ENCODE data around the gene CTNND2. TPM values are rescaled to one million over a fixed set of nuclear protein-coding genes. Genes with fewer than 3 reads are reported as not detected.

Gene CTNND2
- total RNA-seq, 3 donors from 2014 or later (not counting 1 experiment from before 2014, with no cell fraction given), result not detected

DNA sequence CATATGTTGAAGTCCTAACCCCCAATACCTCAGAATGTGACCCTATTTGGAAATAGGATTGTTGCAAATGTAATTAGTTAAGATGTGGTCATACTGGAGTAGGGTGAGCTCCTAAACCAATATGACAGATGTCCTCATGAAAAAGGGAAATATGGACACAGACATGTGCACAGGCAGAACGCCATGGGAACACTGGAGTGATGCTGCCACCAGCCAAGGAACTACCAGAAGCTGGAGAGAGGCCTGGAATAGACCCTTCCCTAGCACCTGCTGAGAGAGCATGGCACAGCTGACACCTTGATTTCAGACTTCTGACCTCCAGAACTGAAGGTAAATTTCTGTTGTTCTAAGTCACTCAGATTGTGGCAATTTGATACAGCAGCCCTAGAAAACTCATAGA is 110.8 kb downstream of the CTNND2 start:
- WGBS (ENCODE audit: insufficient coverage), result 68% methylated on average over 1 of the region's 1 CpG
- intact Hi-C loops (cut with micrococcal nuclease), result no loop called here
- no peaks in the 10 kb centered on the region for H3K4me1 Mint-ChIP-seq
- Histone ChIP-seq H3K4me3 (ENCODE audit: low read length) (no peak overlapping the region), H3K27ac (ENCODE audit: low read length) (no peak overlapping the region), H3K9me3 (ENCODE audit: control insufficient read depth, insufficient read depth, low read length) (no peaks in the 10 kb centered on the region), H3K36me3 (ENCODE audit: control insufficient read depth, insufficient read depth, low read length) (no peaks in the 10 kb centered on the region), H3K27me3 (ENCODE audit: control insufficient read depth, insufficient read depth, low read length) (no peaks in the 10 kb centered on the region), H3K4me1 (ENCODE audit: control insufficient read depth, insufficient read depth, low read length) (no peaks in the 10 kb centered on the region)
- peaks cover 0 to 6% of the 10 kb centered on the region in 2 donors for H3K27me3 Mint-ChIP-seq (ENCODE audit: low read depth in 2 of 2)
- ATAC-seq (no peak), DNase-seq (no peak)
- no peaks in the 10 kb centered on the region for H3K36me3 Mint-ChIP-seq
- peaks cover 0 to 2% of the 10 kb centered on the region in 2 donors for H3K9me3 Mint-ChIP-seq
- TF ChIP-seq, protein P1, sequence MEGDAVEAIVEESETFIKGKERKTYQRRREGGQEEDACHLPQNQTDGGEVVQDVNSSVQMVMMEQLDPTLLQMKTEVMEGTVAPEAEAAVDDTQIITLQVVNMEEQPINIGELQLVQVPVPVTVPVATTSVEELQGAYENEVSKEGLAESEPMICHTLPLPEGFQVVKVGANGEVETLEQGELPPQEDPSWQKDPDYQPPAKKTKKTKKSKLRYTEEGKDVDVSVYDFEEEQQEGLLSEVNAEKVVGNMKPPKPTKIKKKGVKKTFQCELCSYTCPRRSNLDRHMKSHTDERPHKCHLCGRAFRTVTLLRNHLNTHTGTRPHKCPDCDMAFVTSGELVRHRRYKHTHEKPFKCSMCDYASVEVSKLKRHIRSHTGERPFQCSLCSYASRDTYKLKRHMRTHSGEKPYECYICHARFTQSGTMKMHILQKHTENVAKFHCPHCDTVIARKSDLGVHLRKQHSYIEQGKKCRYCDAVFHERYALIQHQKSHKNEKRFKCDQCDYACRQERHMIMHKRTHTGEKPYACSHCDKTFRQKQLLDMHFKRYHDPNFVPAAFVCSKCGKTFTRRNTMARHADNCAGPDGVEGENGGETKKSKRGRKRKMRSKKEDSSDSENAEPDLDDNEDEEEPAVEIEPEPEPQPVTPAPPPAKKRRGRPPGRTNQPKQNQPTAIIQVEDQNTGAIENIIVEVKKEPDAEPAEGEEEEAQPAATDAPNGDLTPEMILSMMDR (IDR thresholded peaks at IDR 0.05), result no peak
- no peak overlapping the region for H3K4me3 Mint-ChIP-seq
- no peak overlapping the region for H3K27ac Mint-ChIP-seq

DNA sequence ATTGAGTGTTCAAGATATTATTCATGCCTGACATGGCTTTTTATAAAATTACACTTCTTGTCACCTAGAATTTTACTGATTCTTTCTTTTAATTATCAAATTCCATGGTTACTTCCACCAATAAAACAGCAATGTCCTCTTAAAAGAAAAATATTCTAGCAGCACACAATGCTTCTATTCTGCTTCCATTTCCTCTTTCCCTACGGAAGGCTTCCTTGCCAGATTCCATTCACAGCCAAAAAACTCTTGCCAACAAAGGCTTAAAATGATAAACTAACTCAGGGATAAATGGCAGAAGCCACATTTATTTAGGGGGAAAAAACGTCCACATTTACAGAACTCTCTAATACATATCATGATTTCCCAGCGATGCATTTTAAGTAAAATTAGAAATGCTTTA is 111.6 kb downstream of the CTNND2 start:
- H3K4me1 Mint-ChIP-seq, result no peaks in the 10 kb centered on the region
- intact Hi-C loops (cut with micrococcal nuclease), result no loop called here
- H3K27me3 Mint-ChIP-seq (ENCODE audit: low read depth in 2 of 2), result peaks cover 0 to 6% of the 10 kb centered on the region in 2 donors
- H3K36me3 ChIP-seq (ENCODE audit: control insufficient read depth, insufficient read depth, low read length), result no peaks in the 10 kb centered on the region
- H3K36me3 Mint-ChIP-seq, result no peaks in the 10 kb centered on the region
- TF ChIP-seq, protein P1 (IDR thresholded peaks at IDR 0.05), result no peak
- no peak overlapping the region for H3K27ac ChIP-seq (ENCODE audit: low read length)
- DNase-seq (no peak), ATAC-seq (no peak)
- no peaks in the 10 kb centered on the region for H3K4me1 ChIP-seq (ENCODE audit: control insufficient read depth, insufficient read depth, low read length)
- H3K4me3 ChIP-seq (ENCODE audit: low read length), result no peak overlapping the region
- H3K9me3 Mint-ChIP-seq, result peaks cover 0 to 2% of the 10 kb centered on the region in 2 donors
- no peaks in the 10 kb centered on the region for H3K27me3 ChIP-seq (ENCODE audit: control insufficient read depth, insufficient read depth, low read length)
- 25% methylated on average over 1 of the region's 3 CpGs for WGBS (ENCODE audit: insufficient coverage)
- H3K27ac Mint-ChIP-seq, result no peak overlapping the region
- no peaks in the 10 kb centered on the region for H3K9me3 ChIP-seq (ENCODE audit: control insufficient read depth, insufficient read depth, low read length)
- H3K4me3 Mint-ChIP-seq, result no peak overlapping the region

DNA sequence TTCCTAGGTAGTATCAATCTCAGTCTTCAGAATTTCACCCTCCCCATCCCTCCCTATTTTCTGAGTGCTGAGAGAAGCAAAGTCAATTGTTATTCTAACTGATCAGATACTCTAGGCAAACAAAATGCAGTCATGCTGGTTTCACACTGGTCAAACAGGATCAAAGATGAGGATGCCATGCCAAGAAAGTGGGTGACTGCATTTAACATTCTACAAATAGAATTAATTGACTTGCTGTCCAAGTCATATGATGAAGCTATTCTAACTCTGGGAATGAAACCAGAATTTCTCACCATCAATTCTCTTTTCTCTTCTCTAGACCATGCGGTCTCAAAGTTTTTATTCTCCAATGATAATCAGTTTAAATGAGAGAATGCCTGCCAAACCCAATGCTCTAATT is 112.5 kb downstream of the CTNND2 start:
- WGBS (ENCODE audit: insufficient coverage), result no CpG with 5 or more reads among the region's 1 CpG
- Histone ChIP-seq H3K4me1 (ENCODE audit: control insufficient read depth, insufficient read depth, low read length) (no peaks in the 10 kb centered on the region), H3K9me3 (ENCODE audit: control insufficient read depth, insufficient read depth, low read length) (no peaks in the 10 kb centered on the region), H3K27me3 (ENCODE audit: control insufficient read depth, insufficient read depth, low read length) (no peaks in the 10 kb centered on the region), H3K4me3 (ENCODE audit: low read length) (no peak overlapping the region), H3K27ac (ENCODE audit: low read length) (no peak overlapping the region), H3K36me3 (ENCODE audit: control insufficient read depth, insufficient read depth, low read length) (no peaks in the 10 kb centered on the region)
- H3K9me3 Mint-ChIP-seq, result peaks cover 0 to 2% of the 10 kb centered on the region in 2 donors
- H3K36me3 Mint-ChIP-seq, result no peaks in the 10 kb centered on the region
- no peaks in the 10 kb centered on the region for H3K4me1 Mint-ChIP-seq
- H3K27ac Mint-ChIP-seq, result no peak overlapping the region
- H3K27me3 Mint-ChIP-seq (ENCODE audit: low read depth in 2 of 2), result peaks cover 0 to 6% of the 10 kb centered on the region in 2 donors
- TF ChIP-seq, protein P1 (IDR thresholded peaks at IDR 0.05), result no peak
- no peak for DNase-seq
- ATAC-seq, result no peak
- intact Hi-C loops (cut with micrococcal nuclease), result no loop called here
- no peak overlapping the region for H3K4me3 Mint-ChIP-seq

DNA sequence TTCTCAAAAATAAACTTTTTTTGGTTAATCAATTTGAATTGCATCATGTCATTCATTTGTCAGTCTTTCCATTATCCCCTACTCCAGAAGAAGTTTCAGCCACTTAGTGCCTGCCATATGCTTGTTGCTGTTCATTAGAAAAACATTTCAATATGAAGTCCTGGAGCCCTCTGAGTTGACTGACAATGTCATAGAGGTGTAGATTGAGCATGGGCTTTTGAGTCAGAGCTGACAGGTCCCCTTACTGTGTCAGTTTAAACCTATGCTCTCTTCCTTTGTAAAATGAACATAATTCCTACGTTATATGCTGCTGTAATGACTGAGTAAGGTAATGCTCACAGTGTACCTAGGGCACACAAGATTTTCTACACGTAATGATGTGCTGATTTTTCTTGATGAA is 114.0 kb downstream of the CTNND2 start:
- H3K27ac Mint-ChIP-seq, result no peak overlapping the region
- H3K36me3 Mint-ChIP-seq, result no peaks in the 10 kb centered on the region
- ATAC-seq (no peak), DNase-seq (no peak)
- Histone ChIP-seq H3K27me3 (ENCODE audit: control insufficient read depth, insufficient read depth, low read length) (no peaks in the 10 kb centered on the region), H3K36me3 (ENCODE audit: control insufficient read depth, insufficient read depth, low read length) (no peaks in the 10 kb centered on the region), H3K27ac (ENCODE audit: low read length) (no peak overlapping the region), H3K9me3 (ENCODE audit: control insufficient read depth, insufficient read depth, low read length) (no peaks in the 10 kb centered on the region), H3K4me3 (ENCODE audit: low read length) (no peak overlapping the region), H3K4me1 (ENCODE audit: control insufficient read depth, insufficient read depth, low read length) (no peaks in the 10 kb centered on the region)
- H3K4me3 Mint-ChIP-seq, result no peak overlapping the region
- H3K4me1 Mint-ChIP-seq, result no peaks in the 10 kb centered on the region
- intact Hi-C loops (cut with micrococcal nuclease), result no loop called here
- TF ChIP-seq, protein P1 (IDR thresholded peaks at IDR 0.05), result no peak
- H3K9me3 Mint-ChIP-seq, result peaks cover 0 to 2% of the 10 kb centered on the region in 2 donors
- 100% methylated on average over 1 of the region's 2 CpGs for WGBS (ENCODE audit: insufficient coverage)
- peaks cover 0 to 5% of the 10 kb centered on the region in 2 donors for H3K27me3 Mint-ChIP-seq (ENCODE audit: low read depth in 2 of 2)
